Measurements from ENCODE around the gene FAM3B.

DNA sequence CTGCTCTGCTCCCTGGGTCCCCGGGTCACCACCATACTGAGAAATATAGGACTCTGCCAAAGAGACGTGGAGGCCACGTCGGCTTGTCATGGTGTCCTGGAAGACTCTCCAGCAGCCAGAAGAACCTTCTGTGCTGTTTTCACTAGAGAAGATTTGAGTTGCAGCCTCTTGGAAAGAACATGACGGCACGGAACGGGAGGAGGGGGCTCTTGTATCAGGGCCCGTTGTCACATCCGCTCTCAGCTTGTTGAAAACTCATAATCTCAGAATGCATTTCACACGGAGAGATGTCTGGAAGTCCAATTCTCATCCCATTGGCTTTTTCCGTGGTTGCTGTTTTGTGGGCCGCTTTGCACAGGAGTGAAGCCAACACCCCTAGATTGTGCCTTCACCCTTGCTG lies 39.4 kb upstream of the FAM3B start:
- TF ChIP-seq NFRKB (IDR thresholded peaks at IDR 0.05) (no peak), TARDBP (IDR thresholded peaks at IDR 0.05) (no peak), SUZ12 (IDR thresholded peaks at IDR 0.05) (no peak)

Data from HEK293T (cell line).